ENCODE results near the gene C1QTNF12.
A peak's percentile ranks its signal among the peaks of the same experiment; 100 is the strongest.

The C1QTNF12 gene

DNA sequence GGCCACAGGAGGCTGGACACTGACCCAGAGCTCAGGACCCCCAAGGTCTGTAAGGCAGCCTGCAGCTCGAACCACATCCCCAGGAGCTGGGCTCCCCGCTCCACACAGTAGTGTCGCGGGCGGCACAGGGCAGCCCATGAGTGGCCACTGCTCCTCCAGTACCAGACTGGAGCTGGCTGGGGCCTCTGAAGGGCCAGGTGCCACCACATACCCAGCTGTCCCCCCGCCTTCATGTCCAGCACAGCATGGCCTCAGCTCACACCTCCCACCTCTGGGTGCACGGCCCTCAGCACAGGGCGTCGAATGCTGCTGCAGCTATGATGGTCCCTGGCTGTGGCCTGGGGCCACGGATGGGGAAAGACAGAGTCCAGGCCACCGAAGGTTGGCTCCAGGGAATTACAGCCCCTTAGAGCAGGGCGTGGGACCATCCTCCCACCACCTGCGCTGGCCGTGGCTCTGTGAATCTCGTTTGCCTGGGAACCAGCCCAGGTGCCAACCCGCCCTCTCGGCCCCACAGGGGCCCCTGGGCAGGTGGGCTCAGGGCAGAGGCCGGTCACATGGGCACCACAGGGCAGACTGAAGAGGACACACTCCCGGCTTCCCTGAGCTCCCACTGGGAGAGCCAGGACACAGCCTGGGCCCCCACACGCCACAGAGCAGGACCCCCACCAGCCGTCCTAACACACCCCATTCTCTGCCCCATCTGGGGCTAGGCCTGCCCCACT lies 30.5 kb downstream of the C1QTNF12 start:
- Histone ChIP-seq H3K36me3 (ENCODE audit: control insufficient read depth in 5 of 5, insufficient read depth in 5 of 5, low read length in 5 of 5) (peaks cover 0 to 54% (median 39%) of the 10 kb centered on the region in 5 donors), H3K9me3 (ENCODE audit: control insufficient read depth in 5 of 5, low read length in 5 of 5) (no peaks in the 10 kb centered on the region), H3K4me1 (ENCODE audit: control insufficient read depth in 5 of 5, insufficient read depth in 5 of 5, low read length in 5 of 5) (peaks cover 0 to 57% (median 34%) of the 10 kb centered on the region in 5 donors), H3K27me3 (ENCODE audit: control insufficient read depth in 5 of 5, insufficient read depth in 4 of 5, low read length in 5 of 5) (peaks cover 0 to 3% (median 0%) of the 10 kb centered on the region in 5 donors), H3K27ac (ENCODE audit: low read depth, low read length) (peak overlapping the region; percentile 72), H3K9ac (ENCODE audit: low read length in 5 of 5) (peak overlapping the region in 1 of 5 donors; percentile 26), H3K4me3 (ENCODE audit: low read depth in 1 of 5, low read length in 5 of 5) (no peak overlapping the region)

DNA sequence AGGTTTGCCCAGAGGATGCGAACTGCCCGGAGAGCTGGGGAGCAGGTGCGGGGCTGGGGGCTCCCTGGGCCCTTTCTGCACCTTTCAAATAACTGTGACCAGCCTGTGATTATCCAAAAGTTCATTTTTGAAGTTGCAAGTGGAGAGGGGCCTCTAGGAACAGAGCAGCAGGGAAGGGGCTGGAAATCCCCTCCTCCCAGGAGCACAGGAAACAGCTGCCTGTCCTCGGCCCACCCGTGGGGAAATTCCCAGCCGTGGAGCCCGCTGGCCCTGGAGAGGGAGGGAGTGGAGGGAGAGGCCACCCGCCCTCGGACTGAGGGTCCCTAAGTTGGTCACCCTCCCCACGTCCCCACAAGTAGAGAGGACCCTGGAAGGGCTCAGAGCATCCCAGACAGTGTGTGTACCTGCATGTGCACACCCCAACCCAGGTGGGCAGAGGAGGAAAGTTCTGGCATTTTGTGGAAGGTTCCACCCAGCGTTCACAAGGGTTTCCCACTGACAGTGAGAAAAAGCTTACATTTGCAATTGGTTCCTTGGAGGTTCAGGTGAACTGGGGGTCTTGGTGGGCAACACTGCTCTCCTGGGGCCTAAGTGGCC lies 31.3 kb downstream of the C1QTNF12 start:
- Histone ChIP-seq H3K36me3 (ENCODE audit: control insufficient read depth in 5 of 5, insufficient read depth in 5 of 5, low read length in 5 of 5) (peaks cover 0 to 45% (median 30%) of the 10 kb centered on the region in 5 donors), H3K9ac (ENCODE audit: low read length in 5 of 5) (no peak overlapping the region), H3K27ac (ENCODE audit: low read depth, low read length) (peak overlapping the region; percentile 72), H3K27me3 (ENCODE audit: control insufficient read depth in 5 of 5, insufficient read depth in 4 of 5, low read length in 5 of 5) (peaks cover 0 to 3% (median 0%) of the 10 kb centered on the region in 5 donors), H3K4me3 (ENCODE audit: low read depth in 1 of 5, low read length in 5 of 5) (no peak overlapping the region), H3K9me3 (ENCODE audit: control insufficient read depth in 5 of 5, low read length in 5 of 5) (no peaks in the 10 kb centered on the region), H3K4me1 (ENCODE audit: control insufficient read depth in 5 of 5, insufficient read depth in 5 of 5, low read length in 5 of 5) (peaks cover 0 to 57% (median 34%) of the 10 kb centered on the region in 5 donors)

GRCh38 chr1:1213345-1214265 lies 32.9 kb downstream of the C1QTNF12 start, which contains the start of gene TNFRSF4:
Gene TNFRSF4 (minus strand): TSS chr1:1214153. CDS start chr1:1214127, 26 bp downstream.
- Histone ChIP-seq H3K9me3 (ENCODE audit: control insufficient read depth in 5 of 5, low read length in 5 of 5) (no peaks in the 10 kb centered on the region), H3K36me3 (ENCODE audit: control insufficient read depth in 5 of 5, insufficient read depth in 5 of 5, low read length in 5 of 5) (peaks cover 0 to 30% (median 22%) of the 10 kb centered on the region in 5 donors), H3K4me3 (ENCODE audit: low read depth in 1 of 5, low read length in 5 of 5) (peak within 1 kb of the TSS in 3 of 5 donors; percentile 53 to 67 (median 60)), H3K9ac (ENCODE audit: low read length in 5 of 5) (peak within 1 kb of the TSS in 3 of 5 donors; percentile 37 to 62 (median 47)), H3K27ac (ENCODE audit: low read depth, low read length) (peak within 1 kb of the TSS; percentile 72), H3K4me1 (ENCODE audit: control insufficient read depth in 5 of 5, insufficient read depth in 5 of 5, low read length in 5 of 5) (peaks cover under 1 to 63% (median 38%) of the 10 kb centered on the region in 5 donors), H3K27me3 (ENCODE audit: control insufficient read depth in 5 of 5, insufficient read depth in 4 of 5, low read length in 5 of 5) (peaks cover 0 to 7% (median 3%) of the 10 kb centered on the region in 5 donors)

DNA sequence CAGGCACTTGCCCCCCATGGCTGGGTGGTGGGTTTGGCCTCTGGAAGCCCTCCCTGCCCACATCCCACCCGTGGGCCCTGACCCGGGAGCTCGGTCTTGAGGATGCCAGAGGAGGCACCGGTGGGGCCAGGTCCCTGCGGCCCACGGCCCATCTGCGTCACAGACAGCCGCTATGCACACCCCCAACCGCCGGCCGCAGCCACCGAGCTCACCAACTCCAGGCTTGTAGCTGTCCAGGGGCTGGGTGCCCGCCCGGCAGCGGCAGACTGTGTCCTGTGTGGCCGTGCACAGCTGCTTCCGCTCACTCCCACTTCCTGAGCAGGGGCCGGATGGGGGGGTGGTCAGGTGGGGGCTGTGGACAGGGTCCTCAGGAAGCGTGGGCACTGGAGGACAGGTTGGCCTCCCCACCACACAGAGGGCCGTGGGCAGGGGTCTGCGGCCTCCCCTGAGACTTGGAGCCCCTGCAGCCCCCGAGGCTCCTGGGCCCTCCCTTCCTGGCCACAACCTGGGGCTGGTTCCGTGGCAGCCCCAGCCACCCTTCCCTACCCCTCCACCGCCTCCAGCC lies 33.7 kb downstream of the C1QTNF12 start:
- H3K27me3 ChIP-seq (ENCODE audit: control insufficient read depth in 5 of 5, insufficient read depth in 4 of 5, low read length in 5 of 5), result peaks cover 0 to 7% (median 3%) of the 10 kb centered on the region in 5 donors
- peak overlapping the region in 4 of 5 donors; percentile 19 to 67 (median 56) for H3K4me3 ChIP-seq (ENCODE audit: low read depth in 1 of 5, low read length in 5 of 5)
- peaks cover 0 to 23% (median 15%) of the 10 kb centered on the region in 5 donors for H3K36me3 ChIP-seq (ENCODE audit: control insufficient read depth in 5 of 5, insufficient read depth in 5 of 5, low read length in 5 of 5)
- H3K9me3 ChIP-seq (ENCODE audit: control insufficient read depth in 5 of 5, low read length in 5 of 5), result no peaks in the 10 kb centered on the region
- peak overlapping the region in 3 of 5 donors; percentile 41 to 69 (median 62) for H3K9ac ChIP-seq (ENCODE audit: low read length in 5 of 5)
- H3K4me1 ChIP-seq (ENCODE audit: control insufficient read depth in 5 of 5, insufficient read depth in 5 of 5, low read length in 5 of 5), result peaks cover 6 to 68% (median 45%) of the 10 kb centered on the region in 5 donors
- peak overlapping the region; percentile 46 for H3K27ac ChIP-seq (ENCODE audit: low read depth, low read length)

DNA sequence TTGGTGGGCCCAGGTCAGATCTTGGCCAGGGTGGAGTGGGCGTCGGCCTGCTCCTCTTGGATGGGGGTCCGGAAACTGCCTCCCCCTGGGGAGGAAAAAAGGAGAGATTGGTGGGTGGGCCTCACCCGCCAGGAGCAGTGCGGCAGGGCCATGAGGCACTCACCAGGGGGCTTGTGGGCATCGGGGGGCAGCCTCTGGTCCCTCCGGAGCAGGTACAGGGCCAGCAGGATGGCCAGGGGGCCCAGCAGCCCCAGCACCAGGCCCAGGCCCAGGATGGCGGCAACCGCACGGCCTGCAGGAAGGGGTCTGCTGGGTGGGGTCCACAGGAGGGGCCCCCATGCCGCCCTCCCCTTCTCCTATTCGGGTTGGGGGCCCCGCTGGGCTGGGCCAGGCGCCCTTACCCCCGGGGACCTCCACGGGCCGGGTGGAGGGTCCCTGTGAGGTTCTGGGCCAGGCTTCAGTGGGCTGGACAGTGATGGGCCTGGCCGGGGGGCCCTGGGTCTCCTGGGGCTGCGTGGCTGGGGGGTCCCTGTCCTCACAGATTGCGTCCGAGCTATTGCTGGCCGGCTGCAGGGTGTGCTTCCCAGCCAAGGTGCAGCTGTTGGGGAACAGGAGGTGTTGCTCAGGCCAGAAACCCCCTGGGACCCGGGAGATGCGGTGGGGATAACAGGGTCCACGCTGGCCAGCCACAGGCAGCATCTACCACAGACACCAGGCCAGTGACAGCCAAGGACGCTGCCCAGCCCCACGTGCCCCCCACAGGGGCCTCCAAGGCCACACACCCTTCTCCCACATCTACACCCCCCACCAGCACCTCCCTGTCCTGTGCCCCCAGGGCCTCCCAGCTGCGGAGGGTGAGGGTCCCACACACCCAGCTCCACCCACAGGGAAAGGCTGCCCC lies 34.7 kb downstream of the C1QTNF12 start:
- Histone ChIP-seq H3K36me3 (ENCODE audit: control insufficient read depth in 5 of 5, insufficient read depth in 5 of 5, low read length in 5 of 5) (peaks cover 0 to 12% (median 4%) of the 10 kb centered on the region in 5 donors), H3K4me3 (ENCODE audit: low read depth in 1 of 5, low read length in 5 of 5) (peak overlapping the region in 3 of 5 donors; percentile 36 to 53 (median 47)), H3K9ac (ENCODE audit: low read length in 5 of 5) (peak overlapping the region in 2 of 5 donors; percentile 34 to 48), H3K27me3 (ENCODE audit: control insufficient read depth in 5 of 5, insufficient read depth in 4 of 5, low read length in 5 of 5) (peaks cover 4 to 11% (median 8%) of the 10 kb centered on the region in 5 donors), H3K9me3 (ENCODE audit: control insufficient read depth in 5 of 5, low read length in 5 of 5) (no peaks in the 10 kb centered on the region), H3K4me1 (ENCODE audit: control insufficient read depth in 5 of 5, insufficient read depth in 5 of 5, low read length in 5 of 5) (peaks cover 6 to 68% (median 51%) of the 10 kb centered on the region in 5 donors), H3K27ac (ENCODE audit: low read depth, low read length) (peak overlapping the region; percentile 46)

DNA sequence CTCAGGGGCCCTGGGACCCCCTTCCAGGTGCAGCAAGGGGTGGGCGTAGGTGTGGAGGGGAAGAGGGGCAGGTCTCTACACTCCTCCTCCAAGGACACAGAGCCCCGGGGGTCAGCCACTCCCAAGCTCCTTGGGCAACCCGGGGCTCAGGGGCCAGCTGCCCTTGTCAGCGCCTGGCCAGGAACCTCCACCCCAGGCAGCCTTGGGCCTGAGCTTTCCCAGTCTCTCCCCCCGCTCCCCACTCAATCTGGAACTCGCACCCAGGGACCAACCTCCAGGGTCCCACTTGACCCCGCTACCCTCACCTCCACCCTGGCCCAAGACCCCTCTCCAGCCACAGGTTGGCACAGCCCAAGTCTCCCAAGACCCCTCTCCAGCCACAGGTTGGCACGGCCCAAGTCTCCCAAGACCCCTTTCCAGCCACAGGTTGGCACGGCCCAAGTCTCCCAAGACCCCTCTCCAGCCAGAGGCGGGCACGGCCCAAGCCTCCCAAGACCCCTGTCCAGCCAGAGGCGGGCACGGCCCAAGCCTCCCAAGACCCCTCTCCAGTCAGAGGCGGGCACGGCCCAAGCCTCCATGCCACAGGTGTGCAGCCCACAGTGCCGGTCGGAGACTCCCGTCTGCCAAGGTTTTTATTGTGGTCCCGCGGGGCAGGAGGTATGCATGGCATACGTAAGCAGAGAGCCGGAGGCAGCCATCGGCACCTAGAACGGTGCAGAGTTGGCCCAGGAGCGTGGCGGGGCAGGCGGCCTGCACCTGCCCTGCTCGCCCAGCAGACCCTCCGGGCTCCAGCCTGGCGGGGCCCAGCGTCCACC lies 35.6 kb downstream of the C1QTNF12 start:
- no peak overlapping the region for H3K27ac ChIP-seq (ENCODE audit: low read depth, low read length)
- H3K4me3 ChIP-seq (ENCODE audit: low read depth in 1 of 5, low read length in 5 of 5), result peak overlapping the region in 1 of 5 donors; percentile 47
- peaks cover 6 to 68% (median 56%) of the 10 kb centered on the region in 5 donors for H3K4me1 ChIP-seq (ENCODE audit: control insufficient read depth in 5 of 5, insufficient read depth in 5 of 5, low read length in 5 of 5)
- no peak overlapping the region for H3K9ac ChIP-seq (ENCODE audit: low read length in 5 of 5)
- H3K9me3 ChIP-seq (ENCODE audit: control insufficient read depth in 5 of 5, low read length in 5 of 5), result no peaks in the 10 kb centered on the region
- H3K36me3 ChIP-seq (ENCODE audit: control insufficient read depth in 5 of 5, insufficient read depth in 5 of 5, low read length in 5 of 5), result peaks cover 0 to 3% (median 0%) of the 10 kb centered on the region in 5 donors
- H3K27me3 ChIP-seq (ENCODE audit: control insufficient read depth in 5 of 5, insufficient read depth in 4 of 5, low read length in 5 of 5), result peaks cover 13 to 20% (median 17%) of the 10 kb centered on the region in 5 donors

DNA sequence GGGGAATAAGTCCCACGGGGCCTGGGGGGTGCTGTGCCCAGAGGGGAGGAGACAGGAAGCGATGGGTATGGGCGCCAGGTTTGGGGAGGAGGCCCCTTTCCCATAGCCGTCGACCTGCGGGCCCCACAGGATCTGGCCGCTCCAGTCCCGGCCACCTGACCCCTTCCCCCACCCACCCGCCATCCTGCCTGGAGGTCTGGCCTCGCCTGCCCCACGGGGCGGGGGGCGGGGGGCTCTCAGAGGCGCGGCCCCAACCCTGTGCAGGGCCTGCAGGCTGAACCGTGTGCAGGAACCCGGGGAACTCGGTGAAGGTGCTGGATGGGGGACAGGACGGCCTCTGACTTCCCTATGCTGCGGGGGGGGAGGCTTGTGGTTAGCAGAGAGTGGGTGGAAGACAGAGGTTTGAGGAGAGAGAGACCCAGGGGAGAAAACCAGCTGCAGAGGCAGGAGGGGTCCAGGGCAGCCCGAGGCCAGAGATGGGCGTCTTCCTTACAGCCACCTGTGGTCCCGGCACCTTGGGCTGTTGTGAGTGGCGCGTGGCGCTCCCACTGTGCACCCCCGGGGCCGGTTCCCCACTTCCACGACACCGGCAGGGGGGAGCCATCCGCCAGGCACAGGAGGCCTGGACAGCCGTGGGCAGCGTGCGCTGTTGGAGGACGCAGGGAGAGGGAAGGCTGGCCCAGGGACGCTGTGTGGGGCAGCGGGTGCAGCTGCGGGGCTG lies 37.6 kb downstream of the C1QTNF12 start:
- Histone ChIP-seq H3K36me3 (ENCODE audit: control insufficient read depth in 5 of 5, insufficient read depth in 5 of 5, low read length in 5 of 5) (no peaks in the 10 kb centered on the region), H3K4me1 (ENCODE audit: control insufficient read depth in 5 of 5, insufficient read depth in 5 of 5, low read length in 5 of 5) (peaks cover 0 to 54% (median 41%) of the 10 kb centered on the region in 5 donors), H3K9me3 (ENCODE audit: control insufficient read depth in 5 of 5, low read length in 5 of 5) (no peaks in the 10 kb centered on the region), H3K27me3 (ENCODE audit: control insufficient read depth in 5 of 5, insufficient read depth in 4 of 5, low read length in 5 of 5) (peaks cover 22 to 37% (median 31%) of the 10 kb centered on the region in 5 donors), H3K27ac (ENCODE audit: low read depth, low read length) (no peak overlapping the region), H3K9ac (ENCODE audit: low read length in 5 of 5) (no peak overlapping the region), H3K4me3 (ENCODE audit: low read depth in 1 of 5, low read length in 5 of 5) (peak overlapping the region in 2 of 5 donors; percentile 29 to 37)

DNA sequence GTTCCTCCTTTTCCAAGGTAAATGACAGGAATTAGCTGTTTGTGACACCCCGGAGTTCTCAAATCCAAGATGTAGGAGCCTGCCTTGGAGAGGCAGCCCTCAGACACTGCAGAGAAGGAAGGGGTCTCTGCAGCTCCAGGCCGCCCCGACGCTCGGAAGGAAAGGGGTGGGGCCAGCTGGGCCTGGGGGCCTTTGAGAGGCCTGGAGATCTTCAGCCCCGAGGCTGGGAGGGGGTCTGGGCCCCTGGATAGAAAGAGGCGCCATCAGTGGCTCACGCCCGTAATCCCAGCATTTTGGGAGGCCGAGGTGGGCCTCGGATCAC lies 39.0 kb downstream of the C1QTNF12 start:
- Histone ChIP-seq H3K36me3 (ENCODE audit: control insufficient read depth in 5 of 5, insufficient read depth in 5 of 5, low read length in 5 of 5) (no peaks in the 10 kb centered on the region), H3K27ac (ENCODE audit: low read depth, low read length) (no peak overlapping the region), H3K9ac (ENCODE audit: low read length in 5 of 5) (no peak overlapping the region), H3K9me3 (ENCODE audit: control insufficient read depth in 5 of 5, low read length in 5 of 5) (no peaks in the 10 kb centered on the region), H3K4me1 (ENCODE audit: control insufficient read depth in 5 of 5, insufficient read depth in 5 of 5, low read length in 5 of 5) (peaks cover 0 to 43% (median 34%) of the 10 kb centered on the region in 5 donors), H3K27me3 (ENCODE audit: control insufficient read depth in 5 of 5, insufficient read depth in 4 of 5, low read length in 5 of 5) (peaks cover 25 to 44% (median 39%) of the 10 kb centered on the region in 5 donors), H3K4me3 (ENCODE audit: low read depth in 1 of 5, low read length in 5 of 5) (no peak overlapping the region)

Measured in subcutaneous abdominal adipose tissue (tissue), 5 donors.